Measurements from ENCODE around the gene ADAM12.

DNA sequence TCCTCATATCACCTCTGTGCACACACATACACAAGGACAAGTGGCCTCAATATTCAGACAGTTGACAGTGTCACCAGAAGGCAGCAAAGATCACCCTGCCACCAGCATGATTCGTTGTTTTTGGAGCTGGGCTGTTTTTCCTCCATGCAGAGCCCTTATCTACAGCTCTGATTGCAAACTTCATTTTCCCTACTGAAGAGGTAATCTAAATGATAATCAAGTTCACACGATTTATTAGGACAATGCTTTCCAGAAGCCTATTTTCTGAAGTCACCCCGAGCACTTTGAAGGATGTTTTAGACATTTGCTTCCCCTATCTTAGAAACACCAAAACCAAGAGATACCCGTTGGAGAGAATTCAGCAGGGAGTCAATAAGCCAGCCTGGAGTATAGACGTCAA is 46.0 kb upstream of the ADAM12 start:
- TF ChIP-seq GLIS2 (tag by site-specific recombination; IDR thresholded peaks at IDR 0.05) (no peak), ZNF626 (tag by site-specific recombination; IDR thresholded peaks at IDR 0.05) (no peak), KLF9 (tag by site-specific recombination; IDR thresholded peaks at IDR 0.05; ENCODE audit: low read depth) (no peak), ZNF510 (tag by site-specific recombination; IDR thresholded peaks at IDR 0.05; ENCODE audit: insufficient replicate concordance) (no peak), ZNF660 (tag by site-specific recombination; IDR thresholded peaks at IDR 0.05) (no peak), YY1 (tag by site-specific recombination; IDR thresholded peaks at IDR 0.05) (no peak), ZNF132 (tag by site-specific recombination; IDR thresholded peaks at IDR 0.05; ENCODE audit: borderline replicate concordance) (no peak), ZSCAN30 (tag by site-specific recombination; IDR thresholded peaks at IDR 0.05) (no peak), ZNF23 (tag by site-specific recombination; IDR thresholded peaks at IDR 0.05; ENCODE audit: borderline replicate concordance) (no peak), ZNF274 (IDR thresholded peaks at IDR 0.05; ENCODE audit: low read length) (no peak), ZNF274 (tag by site-specific recombination; IDR thresholded peaks at IDR 0.05; ENCODE audit: borderline replicate concordance) (no peak)
- TF ChIP-seq, protein P1, sequence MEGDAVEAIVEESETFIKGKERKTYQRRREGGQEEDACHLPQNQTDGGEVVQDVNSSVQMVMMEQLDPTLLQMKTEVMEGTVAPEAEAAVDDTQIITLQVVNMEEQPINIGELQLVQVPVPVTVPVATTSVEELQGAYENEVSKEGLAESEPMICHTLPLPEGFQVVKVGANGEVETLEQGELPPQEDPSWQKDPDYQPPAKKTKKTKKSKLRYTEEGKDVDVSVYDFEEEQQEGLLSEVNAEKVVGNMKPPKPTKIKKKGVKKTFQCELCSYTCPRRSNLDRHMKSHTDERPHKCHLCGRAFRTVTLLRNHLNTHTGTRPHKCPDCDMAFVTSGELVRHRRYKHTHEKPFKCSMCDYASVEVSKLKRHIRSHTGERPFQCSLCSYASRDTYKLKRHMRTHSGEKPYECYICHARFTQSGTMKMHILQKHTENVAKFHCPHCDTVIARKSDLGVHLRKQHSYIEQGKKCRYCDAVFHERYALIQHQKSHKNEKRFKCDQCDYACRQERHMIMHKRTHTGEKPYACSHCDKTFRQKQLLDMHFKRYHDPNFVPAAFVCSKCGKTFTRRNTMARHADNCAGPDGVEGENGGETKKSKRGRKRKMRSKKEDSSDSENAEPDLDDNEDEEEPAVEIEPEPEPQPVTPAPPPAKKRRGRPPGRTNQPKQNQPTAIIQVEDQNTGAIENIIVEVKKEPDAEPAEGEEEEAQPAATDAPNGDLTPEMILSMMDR (tag by site-specific recombination; IDR thresholded peaks at IDR 0.05), result no peak
- TF ChIP-seq, protein P2, sequence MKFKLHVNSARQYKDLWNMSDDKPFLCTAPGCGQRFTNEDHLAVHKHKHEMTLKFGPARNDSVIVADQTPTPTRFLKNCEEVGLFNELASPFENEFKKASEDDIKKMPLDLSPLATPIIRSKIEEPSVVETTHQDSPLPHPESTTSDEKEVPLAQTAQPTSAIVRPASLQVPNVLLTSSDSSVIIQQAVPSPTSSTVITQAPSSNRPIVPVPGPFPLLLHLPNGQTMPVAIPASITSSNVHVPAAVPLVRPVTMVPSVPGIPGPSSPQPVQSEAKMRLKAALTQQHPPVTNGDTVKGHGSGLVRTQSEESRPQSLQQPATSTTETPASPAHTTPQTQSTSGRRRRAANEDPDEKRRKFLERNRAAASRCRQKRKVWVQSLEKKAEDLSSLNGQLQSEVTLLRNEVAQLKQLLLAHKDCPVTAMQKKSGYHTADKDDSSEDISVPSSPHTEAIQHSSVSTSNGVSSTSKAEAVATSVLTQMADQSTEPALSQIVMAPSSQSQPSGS (tag by site-specific recombination; IDR thresholded peaks at IDR 0.05; ENCODE audit: low read depth), result no peak
